HG03039 (cell line): ENCODE data around the gene CCDC12.

Source experiments
- ATAC-seq: cut with Tn5 transposase; IDR thresholded peaks from one replicate; pipeline ENCODE4 v1.9.1; 2021; ENCODE audit warnings: mild to moderate bottlenecking, moderate library complexity; ENCODE audit not compliant: unreplicated experiment

The CCDC12 gene

GRCh38 chr3:46942481-46943236 is 33.9 kb downstream of the CCDC12 start:
- no peak for ATAC-seq

GRCh38 chr3:46942076-46942475 is 34.5 kb downstream of the CCDC12 start:
- ATAC-seq: no peak

- ATAC-seq: no peak
Measured at GRCh38 chr3:46939578-46940445, 36.7 kb downstream of the CCDC12 start.

- no peak for ATAC-seq
Measured at GRCh38 chr3:46938118-46938517, 38.4 kb downstream of the CCDC12 start.

GRCh38 chr3:46936733-46937250 is 39.8 kb downstream of the CCDC12 start:
- no peak for ATAC-seq

GRCh38 chr3:46935989-46936558 is 40.5 kb downstream of the CCDC12 start:
- ATAC-seq: no peak

GRCh38 chr3:46935168-46935858 is 41.2 kb downstream of the CCDC12 start:
- no peak for ATAC-seq

- ATAC-seq: no peak
Measured at GRCh38 chr3:46934498-46935167, 41.9 kb downstream of the CCDC12 start.

- ATAC-seq: no peak
Measured at GRCh38 chr3:46934072-46934471, 42.5 kb downstream of the CCDC12 start.

- no peak for ATAC-seq
Measured at GRCh38 chr3:46933261-46933660, 43.3 kb downstream of the CCDC12 start.

- ATAC-seq: no peak
Measured at GRCh38 chr3:46932455-46933225, 43.9 kb downstream of the CCDC12 start.

- ATAC-seq: no peak
Measured at GRCh38 chr3:46931631-46932331, 44.8 kb downstream of the CCDC12 start.

- no peak for ATAC-seq
Measured at GRCh38 chr3:46930945-46931403, 45.6 kb downstream of the CCDC12 start.

- no peak for ATAC-seq
Measured at GRCh38 chr3:46930166-46930944, 46.2 kb downstream of the CCDC12 start.

- no peak for ATAC-seq
Measured at GRCh38 chr3:46929324-46929723, 47.2 kb downstream of the CCDC12 start.

- no peak for ATAC-seq
Measured at GRCh38 chr3:46928282-46928681, 48.3 kb downstream of the CCDC12 start.

- ATAC-seq: no peak
Measured at GRCh38 chr3:46927718-46928073, 48.8 kb downstream of the CCDC12 start.
